Stimulated activated CD4-positive, alpha-beta T cell treated with anti-CD3 and anti-CD28 coated beads, TNF-alpha, amount 100 ng/mL, for 1 hour (primary cell): Measurements from ENCODE around the gene PHF23.
"Not testable (repeated sequence)": the region's sequence is repeated elsewhere in the genome, so short reads cannot be mapped to it uniquely, and the experiment has no call there.

Source experiments
- DNase-seq, 3 donors: peaks; one replicate each; pipeline ENCODE4 v3.0.0-alpha.2; 2020; ENCODE audit warnings: low read depth in 3 of 3, low spot score in 1 of 3

The PHF23 gene

GRCh38 chr17:7258731-7259554 lies 19.7 kb upstream of the PHF23 start:
- DNase-seq, result no peak

- DNase-seq, result no peak
Observed at GRCh38 chr17:7256766-7257456, 17.7 kb upstream of the PHF23 start.

GRCh38 chr17:7254511-7254910 lies 15.3 kb upstream of the PHF23 start:
- no peak for DNase-seq

GRCh38 chr17:7253082-7253481 lies 13.8 kb upstream of the PHF23 start:
- DNase-seq, result no peak

- peak; percentile 56 to 75 (median 59) for DNase-seq
Observed at GRCh38 chr17:7252176-7253043, 13.2 kb upstream of the PHF23 start, which contains the start of gene ELP5. TSS of gene ELP5 (plus strand) at chr17:7252215. CDS start at chr17:7252551, 336 bp downstream.

GRCh38 chr17:7251661-7252175 lies 12.5 kb upstream of the PHF23 start, which contains the start of gene CTDNEP1:
TSS of gene CTDNEP1 (minus strand) at chr17:7251734. CDS start at chr17:7251296, 438 bp downstream.
- DNase-seq, result peak; percentile 98 to 99 (median 98)

GRCh38 chr17:7250695-7251627 lies 11.7 kb upstream of the PHF23 start:
- DNase-seq, result no peak

GRCh38 chr17:7249830-7250229 lies 10.6 kb upstream of the PHF23 start:
- no peak for DNase-seq

GRCh38 chr17:7249214-7249613 lies 10.0 kb upstream of the PHF23 start:
- DNase-seq, result no peak

GRCh38 chr17:7248796-7249195 lies 9.5 kb upstream of the PHF23 start:
- no peak for DNase-seq

GRCh38 chr17:7246779-7247178 lies 7.5 kb upstream of the PHF23 start:
- DNase-seq, result no peak

GRCh38 chr17:7243838-7244237 lies 4.6 kb upstream of the PHF23 start:
- not testable (repeated sequence) for DNase-seq

- no peak for DNase-seq
Observed at GRCh38 chr17:7243453-7243729, 4.1 kb upstream of the PHF23 start.

- peak; percentile 81 to 85 (median 84) for DNase-seq
Observed at GRCh38 chr17:7242717-7243452, 3.6 kb upstream of the PHF23 start.

- peak; percentile 79 to 94 (median 92) for DNase-seq
Observed at GRCh38 chr17:7241783-7242716, 2.8 kb upstream of the PHF23 start, which contains the start of gene GABARAP. TSS of gene GABARAP (minus strand) at chr17:7242449. CDS start at chr17:7242330, 119 bp downstream.

- DNase-seq, result no peak
Observed at GRCh38 chr17:7241090-7241733, 2.0 kb upstream of the PHF23 start.

- DNase-seq, result no peak
Observed at GRCh38 chr17:7240375-7240774, 1.1 kb upstream of the PHF23 start.
